HG03521 (cell line): ENCODE data around the gene SPIN2A.
"Not testable (repeated sequence)": the region's sequence is repeated elsewhere in the genome, so short reads cannot be mapped to it uniquely, and the experiment has no call there.

Experiments
- ATAC-seq: cut with Tn5 transposase; IDR thresholded peaks from one replicate; pipeline ENCODE4 v1.9.1; 2021; ENCODE audit warnings: mild to moderate bottlenecking, moderate library complexity; ENCODE audit not compliant: unreplicated experiment

The SPIN2A gene

DNA sequence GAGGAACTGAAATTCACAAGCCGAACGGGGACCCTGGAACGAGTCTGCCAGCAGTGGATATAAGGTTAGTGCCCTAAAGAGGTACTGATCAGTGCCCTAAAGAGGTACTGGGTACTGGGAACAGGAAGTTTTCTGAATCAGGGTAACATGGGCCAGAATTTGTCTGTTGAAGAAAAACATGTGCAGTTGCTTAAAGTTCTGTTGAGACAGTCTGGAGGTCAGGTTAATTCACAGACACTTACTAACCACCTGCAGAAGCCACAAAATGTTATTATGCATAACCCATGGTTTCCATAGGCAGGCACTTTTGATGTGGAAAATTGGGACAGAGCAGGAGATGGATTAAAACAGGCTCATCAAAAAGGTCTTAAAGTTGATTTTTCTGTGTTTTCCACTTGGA lies 33.7 kb downstream of the SPIN2A start:
- ATAC-seq = no peak

GRCh38 chrX:57102918-57103317 lies 34.3 kb downstream of the SPIN2A start:
- not testable (repeated sequence) for ATAC-seq
